Skin of body (tissue), 2 donors: ENCODE measurements around the gene CREB3L2. TPM values are rescaled to one million over a fixed set of nuclear protein-coding genes. Genes with fewer than 3 reads are reported as not detected.

ENCODE experiments used
- DNase-seq: peaks from one replicate; lab custom pipeline; 2025; lab: John Stamatoyannopoulos, UW
- total RNA-seq: library from RNA; depleted of rRNA; stranded (reverse); fragments of >200 nt; gene quantifications from one replicate; pipeline ENCODE4 v1.2.3, GENCODE V29; 2014

The CREB3L2 gene
- total RNA-seq, 1 donor from 2014 or later: 34.5 TPM

GRCh38 chr7:137952426-137952805 is 49.5 kb downstream of the CREB3L2 start:
- no peak for DNase-seq

DNA sequence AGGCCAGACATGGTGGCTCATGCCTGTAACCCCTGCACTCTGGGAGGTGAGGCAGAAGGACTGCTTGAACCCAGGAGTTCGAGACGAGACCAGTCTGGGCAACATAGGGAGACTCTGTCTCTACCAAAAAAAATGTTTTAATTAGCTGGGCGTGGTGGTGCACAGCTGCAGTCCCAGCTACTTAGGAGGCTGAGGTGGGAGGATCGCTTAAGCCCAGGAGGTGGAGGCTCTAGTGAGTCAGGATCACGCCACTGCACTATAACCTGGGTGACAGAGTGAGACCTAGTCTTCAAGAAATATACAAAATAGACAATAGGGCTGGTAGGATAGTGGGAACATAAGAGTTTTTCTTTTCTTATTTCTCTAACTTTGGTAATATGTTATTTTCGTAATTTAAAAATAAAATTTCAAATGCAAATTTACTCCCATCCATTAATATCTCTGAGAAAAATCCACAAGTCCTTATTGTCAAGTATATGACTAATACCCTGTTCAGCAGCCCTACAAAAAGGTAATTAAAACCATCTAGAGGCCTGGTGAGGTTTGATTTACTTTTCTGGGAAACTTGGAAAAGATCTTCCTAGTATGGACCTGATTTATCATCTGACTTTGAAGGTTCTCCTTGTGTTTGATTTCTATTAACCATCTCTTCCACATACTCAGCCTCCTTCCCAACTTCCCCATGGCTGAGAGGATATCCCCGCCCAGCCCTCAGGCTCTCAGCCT is 50.0 kb downstream of the CREB3L2 start:
- no peak for DNase-seq

GRCh38 chr7:137950967-137951366 is 50.9 kb downstream of the CREB3L2 start:
- DNase-seq: no peak

DNA sequence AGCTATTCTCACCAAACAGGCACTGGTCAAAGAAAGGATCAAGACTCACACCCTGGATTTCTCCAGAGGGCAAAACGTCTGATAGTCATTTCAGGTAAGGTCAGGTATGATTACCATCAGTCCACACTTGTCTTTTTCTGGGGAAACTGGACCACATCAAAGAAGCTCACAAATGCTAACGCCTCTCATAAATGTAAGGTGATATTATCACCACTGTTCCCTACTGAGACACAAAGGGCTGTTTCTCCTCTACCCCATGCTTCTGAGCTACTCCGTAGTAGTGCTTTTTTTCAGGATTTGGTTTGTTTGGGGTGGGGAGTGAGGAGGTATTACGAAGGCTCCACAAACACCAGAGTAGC is 51.6 kb downstream of the CREB3L2 start:
- no peak for DNase-seq

GRCh38 chr7:137949416-137950262 is 52.2 kb downstream of the CREB3L2 start:
- DNase-seq: no peak

DNA sequence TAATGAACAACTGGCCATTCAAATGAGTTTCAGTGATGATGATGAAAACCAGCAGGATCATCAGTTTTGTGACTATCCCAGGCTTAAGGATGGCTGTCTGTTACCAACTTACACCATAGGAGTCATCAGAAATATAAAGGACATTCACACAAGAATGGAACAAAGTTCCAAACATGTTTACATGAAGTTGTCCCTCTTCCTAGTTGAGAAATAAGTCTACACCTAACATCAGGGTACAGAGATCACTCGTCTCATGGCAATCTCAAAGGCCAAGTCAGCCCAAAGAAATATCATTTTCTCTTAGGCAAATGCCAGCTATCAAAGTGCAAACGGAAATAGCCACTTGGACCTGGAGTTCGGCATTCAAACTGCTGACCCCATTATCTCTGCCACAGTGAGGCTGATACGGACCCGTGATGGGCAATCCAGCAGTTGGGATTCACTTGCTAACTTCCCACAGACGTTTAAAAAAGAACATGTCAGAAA is 53.0 kb downstream of the CREB3L2 start:
- no peak for DNase-seq

DNA sequence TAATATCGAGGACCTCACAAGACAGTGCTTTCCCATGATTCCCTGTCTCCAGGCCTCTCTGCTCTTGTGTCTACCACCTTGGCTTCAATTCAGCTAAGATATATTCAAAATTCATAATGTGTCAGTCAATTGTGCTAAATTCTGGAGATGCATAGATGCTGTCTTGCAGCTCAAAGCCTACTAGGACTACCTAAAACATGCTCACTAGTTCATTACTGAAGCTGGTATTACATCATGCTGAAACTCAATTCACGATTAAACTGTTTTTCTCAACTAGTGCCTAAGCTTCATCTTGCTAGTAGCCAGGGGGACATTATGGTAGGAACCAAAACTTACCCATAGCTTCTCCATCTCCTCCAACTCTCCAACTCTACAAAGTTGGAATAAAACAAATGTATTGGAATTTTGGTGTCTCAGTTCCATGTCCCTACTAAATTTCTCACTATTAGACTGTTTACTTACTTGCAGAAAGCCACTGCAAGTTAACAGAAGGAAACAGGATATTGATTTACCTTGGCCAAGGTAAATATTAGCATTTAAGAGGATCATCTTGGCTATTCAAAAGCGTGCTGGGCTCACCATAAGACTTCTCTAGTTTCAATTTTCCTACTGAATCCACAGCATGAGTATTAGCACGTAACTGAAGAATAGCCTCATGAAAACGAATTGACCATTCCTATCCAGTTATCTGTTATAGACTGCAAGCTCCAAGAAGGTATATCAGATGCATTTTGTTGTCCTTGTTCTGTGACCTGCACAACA is 53.6 kb downstream of the CREB3L2 start:
- DNase-seq: no peak

DNA sequence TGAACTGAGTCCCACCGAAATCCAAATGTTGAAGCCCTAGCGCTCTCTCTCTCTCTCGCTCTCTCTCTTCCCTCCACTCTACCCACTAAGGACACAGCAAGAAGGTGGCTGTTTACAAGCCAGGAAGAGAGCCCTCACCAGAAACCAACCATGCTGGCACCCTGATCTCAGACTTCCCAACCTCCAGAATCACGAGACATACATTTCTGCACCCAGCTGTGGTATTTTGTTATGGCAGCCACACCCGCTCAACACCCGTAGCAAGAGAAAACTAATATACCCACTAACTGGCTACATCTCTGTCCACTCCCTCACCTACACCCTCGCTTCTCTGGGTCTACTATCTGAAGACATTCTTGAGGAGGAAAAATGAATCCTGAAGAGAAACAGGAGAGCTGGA is 54.8 kb downstream of the CREB3L2 start:
- no peak for DNase-seq

DNA sequence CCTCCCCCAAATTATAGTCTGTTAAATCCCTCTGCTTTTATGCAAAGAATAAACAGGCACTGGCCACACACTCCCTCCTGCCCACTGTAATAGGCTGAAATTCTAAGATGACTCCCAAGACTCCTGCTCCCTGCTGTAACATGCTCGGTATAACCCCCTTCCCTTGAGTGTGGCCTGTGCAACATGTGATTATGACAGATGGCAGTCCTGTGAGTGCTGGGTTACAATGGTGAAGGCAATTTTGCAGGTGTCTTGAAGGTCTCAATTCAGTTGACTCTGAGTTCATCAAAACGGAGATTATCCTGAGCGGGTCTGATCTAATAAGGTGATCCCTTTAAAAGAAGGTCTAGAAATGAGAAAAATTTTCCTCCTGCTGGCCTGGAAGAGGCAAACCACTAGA is 55.9 kb downstream of the CREB3L2 start:
- no peak for DNase-seq

DNA sequence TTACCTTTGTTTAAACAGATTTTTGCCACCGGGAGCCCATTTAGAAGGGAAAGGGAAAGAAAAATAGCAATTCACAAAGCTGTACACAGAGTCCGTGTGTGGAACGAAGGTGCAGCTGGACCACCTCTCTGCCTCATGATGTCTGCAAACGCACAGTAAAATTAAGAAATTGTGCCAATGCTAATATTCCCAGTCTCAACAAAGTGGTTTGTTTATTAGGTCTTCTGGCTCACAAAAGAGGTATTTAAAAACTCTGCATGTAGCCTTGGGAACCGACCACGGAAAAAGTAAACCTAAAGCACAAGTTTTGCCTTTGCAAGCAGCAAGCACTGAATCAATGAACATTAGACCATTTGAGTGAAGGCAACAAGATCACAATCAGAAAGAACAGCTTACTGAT is 57.7 kb downstream of the CREB3L2 start:
- DNase-seq: no peak

DNA sequence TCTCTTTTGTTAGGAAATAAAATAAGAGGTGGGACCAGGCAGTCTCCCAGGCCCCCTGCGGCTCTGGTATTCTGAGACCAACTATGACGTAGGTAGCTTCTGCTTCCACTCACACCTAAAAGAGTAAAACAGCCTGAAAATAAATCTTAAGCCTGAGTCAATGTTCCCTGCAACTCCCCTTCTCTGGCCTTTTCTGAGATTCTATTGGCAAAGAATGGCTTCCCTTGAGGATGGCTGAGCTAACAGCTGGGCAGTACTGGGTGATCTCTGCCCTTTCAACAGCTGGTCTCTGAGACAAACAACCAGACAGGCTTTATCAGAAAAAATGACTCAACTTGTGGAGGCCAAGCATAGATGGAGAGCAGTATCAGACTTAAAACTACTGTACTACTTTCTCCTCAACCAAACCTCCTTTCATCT is 58.7 kb downstream of the CREB3L2 start:
- peak; percentile 22 for DNase-seq

- DNase-seq: peak; percentile 79
Observed at GRCh38 chr7:137942484-137943115, 59.3 kb downstream of the CREB3L2 start.

- DNase-seq: peak; percentile 24
Observed at GRCh38 chr7:137940656-137941518, 61.0 kb downstream of the CREB3L2 start.

DNA sequence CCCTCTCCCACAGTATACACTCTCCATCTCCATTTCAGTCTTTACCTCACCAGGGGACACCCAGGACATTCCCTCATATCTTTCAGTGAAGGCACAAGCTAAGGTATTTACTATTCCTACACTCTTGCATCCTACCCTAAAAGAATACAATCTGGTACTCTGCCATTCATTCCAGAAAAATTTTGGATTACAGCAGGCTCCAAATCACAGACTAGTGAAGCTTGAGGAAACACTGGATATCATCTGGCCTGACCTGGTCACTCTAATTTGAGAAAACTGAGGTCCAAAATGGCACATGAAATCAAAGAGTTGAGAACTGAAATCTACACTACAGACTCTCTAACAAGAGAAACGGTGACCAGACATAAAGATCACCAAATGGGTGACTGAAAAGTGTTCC is 61.7 kb downstream of the CREB3L2 start:
- no peak for DNase-seq

- no peak for DNase-seq
Observed at GRCh38 chr7:137937202-137937560, 64.7 kb downstream of the CREB3L2 start.

GRCh38 chr7:137936509-137937201 is 65.2 kb downstream of the CREB3L2 start:
- DNase-seq: no peak

DNA sequence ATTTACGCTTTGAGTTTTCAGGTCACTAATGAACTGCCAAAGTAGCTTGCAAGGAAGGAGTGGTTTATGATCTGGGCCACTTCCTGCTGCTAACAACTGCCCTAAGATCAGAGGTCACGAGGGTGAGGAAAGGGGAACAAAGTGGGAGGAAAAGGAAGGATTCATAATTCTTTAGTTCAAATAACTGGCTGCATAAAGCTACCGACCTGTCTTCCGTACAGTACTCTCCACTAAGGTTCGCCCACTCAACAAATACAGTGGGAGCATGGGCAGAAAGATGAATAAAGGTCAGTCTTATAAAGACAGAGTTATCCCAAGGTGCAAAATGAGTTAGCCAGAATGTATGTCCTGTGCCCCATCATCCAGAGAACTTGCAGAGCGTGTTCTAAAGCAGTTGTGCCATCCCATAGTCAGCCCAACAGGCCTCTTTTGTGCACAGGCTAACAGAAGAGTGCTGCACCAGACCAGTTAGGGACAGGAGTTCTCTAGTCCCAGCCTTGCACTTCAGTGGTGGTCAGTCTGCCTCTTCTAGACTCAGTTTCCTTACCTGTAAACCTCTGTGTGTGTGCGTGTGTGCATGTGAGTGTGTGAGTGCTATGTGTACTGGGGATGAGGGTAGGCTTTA is 65.9 kb downstream of the CREB3L2 start:
- DNase-seq: no peak

DNA sequence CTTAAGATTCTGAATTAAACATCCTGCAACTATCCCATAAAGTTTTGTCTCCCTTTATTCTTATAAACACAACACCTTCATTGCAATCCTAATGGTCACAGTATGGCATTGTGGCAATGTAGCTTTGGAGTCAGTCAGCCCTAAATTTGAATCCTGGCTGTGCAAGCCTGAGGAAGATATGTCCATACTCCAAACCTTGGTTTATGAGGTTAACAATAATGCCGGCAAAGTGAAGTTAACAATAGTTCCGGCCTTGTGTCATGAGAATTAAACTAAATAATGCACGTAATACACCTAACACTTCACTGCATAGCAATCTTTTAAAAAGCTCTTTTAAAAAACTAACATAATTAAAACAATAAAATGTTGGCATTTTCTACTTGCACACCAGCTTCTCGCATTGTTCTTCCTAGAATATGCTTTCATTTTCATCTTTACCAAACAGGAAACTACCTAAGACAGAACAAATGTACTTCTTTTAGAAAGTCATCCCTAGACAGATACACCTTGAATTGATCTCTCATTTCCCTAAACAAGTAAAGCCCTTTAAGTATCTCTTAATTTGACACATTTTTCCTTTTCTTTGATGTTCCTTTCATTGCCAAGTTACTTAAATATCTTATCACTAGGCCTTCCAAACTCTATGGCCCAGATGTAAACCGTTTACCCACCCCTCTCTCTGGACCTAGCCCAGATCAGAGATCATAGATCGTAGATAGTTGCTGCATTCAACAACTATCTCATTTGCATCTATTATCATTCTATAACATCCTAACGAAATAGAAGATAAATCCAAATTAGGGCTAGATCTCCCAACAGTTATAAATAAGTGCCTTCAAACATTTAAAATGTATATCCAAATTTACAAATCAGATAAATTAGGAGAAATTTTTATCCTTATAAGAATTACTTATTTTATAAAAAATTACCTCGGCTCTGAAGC is 66.7 kb downstream of the CREB3L2 start:
- DNase-seq: no peak
